Measurements from ENCODE around the gene TMEM151B. TPM values are rescaled to one million over a fixed set of nuclear protein-coding genes. Genes with fewer than 3 reads are reported as not detected.

The TMEM151B gene
- total RNA-seq, 4 donors from 2014 or later = 0.10 to 0.15 TPM; not detected in 2

GRCh38 chr6:44268095-44268628 lies 2.1 kb upstream of the TMEM151B start:
- WGBS = 30% methylated on average over 5 of the region's 5 CpGs
- TF ChIP-seq CTCF (IDR thresholded peaks at IDR 0.05) (peak; percentile 28 to 92), POLR2A (IDR thresholded peaks at IDR 0.05) (no peak)
- H3K4me3 ChIP-seq = no peak overlapping the region
- H3K27me3 ChIP-seq = peaks cover 33% of the 10 kb centered on the region
- H3K27ac ChIP-seq = no peak overlapping the region
- H3K4me1 ChIP-seq = peaks cover 29% of the 10 kb centered on the region
- no peaks in the 10 kb centered on the region for H3K36me3 ChIP-seq
- no peaks in the 10 kb centered on the region for H3K9me3 ChIP-seq
- DNase-seq (ENCODE audit: low spot score in 2 of 2) = no peak

- DNase-seq (ENCODE audit: low spot score in 2 of 2) = no peak
- Histone ChIP-seq H3K4me1 (peaks cover 17% of the 10 kb centered on the region), H3K27ac (no peak overlapping the region), H3K36me3 (no peaks in the 10 kb centered on the region), H3K4me3 (no peak overlapping the region), H3K27me3 (peaks cover 43% of the 10 kb centered on the region), H3K9me3 (no peaks in the 10 kb centered on the region)
- WGBS = 55% methylated on average over 1 of the region's 1 CpG
- TF ChIP-seq EP300 (IDR thresholded peaks at IDR 0.05) = no peak
- no peak for TF ChIP-seq POLR2A (IDR thresholded peaks at IDR 0.05)
- no peak for TF ChIP-seq CTCF (IDR thresholded peaks at IDR 0.05)
- no peak for TF ChIP-seq POLR2AphosphoS5 (IDR thresholded peaks at IDR 0.05)
Measured at GRCh38 chr6:44269178-44269920, 901 bp upstream of the TMEM151B start.

- Histone ChIP-seq H3K27me3 (peaks cover 52% of the 10 kb centered on the region), H3K4me1 (peaks cover 14% of the 10 kb centered on the region), H3K4me3 (peak overlapping the region; percentile 51), H3K27ac (no peak overlapping the region), H3K36me3 (no peaks in the 10 kb centered on the region), H3K9me3 (no peaks in the 10 kb centered on the region)
- TF ChIP-seq EP300 (IDR thresholded peaks at IDR 0.05) (no peak), POLR2AphosphoS5 (IDR thresholded peaks at IDR 0.05) (no peak), POLR2A (IDR thresholded peaks at IDR 0.05) (no peak), CTCF (IDR thresholded peaks at IDR 0.05) (no peak)
- no peak for DNase-seq (ENCODE audit: low spot score in 2 of 2)
- WGBS = 6% methylated on average over 17 of the region's 90 CpGs
Measured at GRCh38 chr6:44270526-44271405, 516 bp downstream of the TMEM151B start.

- Histone ChIP-seq H3K4me1 (peaks cover 20% of the 10 kb centered on the region), H3K4me3 (no peak overlapping the region), H3K9me3 (no peaks in the 10 kb centered on the region), H3K27me3 (peaks cover 58% of the 10 kb centered on the region), H3K27ac (no peak overlapping the region), H3K36me3 (no peaks in the 10 kb centered on the region)
- DNase-seq (ENCODE audit: low spot score in 2 of 2) = no peak
- TF ChIP-seq CTCF (IDR thresholded peaks at IDR 0.05) (no peak), POLR2AphosphoS5 (IDR thresholded peaks at IDR 0.05) (no peak), EP300 (IDR thresholded peaks at IDR 0.05) (no peak)
- 81% methylated on average over 4 of the region's 6 CpGs for WGBS
Measured at GRCh38 chr6:44271406-44271723, 1.1 kb downstream of the TMEM151B start.

- H3K27ac ChIP-seq = no peak overlapping the region
- 73% methylated on average over 3 of the region's 3 CpGs for WGBS
- H3K27me3 ChIP-seq = peaks cover 63% of the 10 kb centered on the region
Measured at GRCh38 chr6:44271914-44272313, 1.7 kb downstream of the TMEM151B start.

More at GRCh38 chr6:44271914-44272313, 1.7 kb downstream of the TMEM151B start:
- TF ChIP-seq POLR2AphosphoS5 (IDR thresholded peaks at IDR 0.05) = no peak
- TF ChIP-seq CTCF (IDR thresholded peaks at IDR 0.05) = no peak
- Histone ChIP-seq H3K4me3 (no peak overlapping the region), H3K4me1 (peaks cover 22% of the 10 kb centered on the region), H3K9me3 (no peaks in the 10 kb centered on the region), H3K36me3 (no peaks in the 10 kb centered on the region)
- no peak for DNase-seq (ENCODE audit: low spot score in 2 of 2)
